GM18517 (cell line): ENCODE results near the gene CYB5RL.

Experiments
- ATAC-seq: cut with Tn5 transposase; IDR thresholded peaks from one replicate; pipeline ENCODE4 v1.9.1; 2021; ENCODE audit warnings: mild to moderate bottlenecking, moderate library complexity; ENCODE audit not compliant: unreplicated experiment

The CYB5RL gene

DNA sequence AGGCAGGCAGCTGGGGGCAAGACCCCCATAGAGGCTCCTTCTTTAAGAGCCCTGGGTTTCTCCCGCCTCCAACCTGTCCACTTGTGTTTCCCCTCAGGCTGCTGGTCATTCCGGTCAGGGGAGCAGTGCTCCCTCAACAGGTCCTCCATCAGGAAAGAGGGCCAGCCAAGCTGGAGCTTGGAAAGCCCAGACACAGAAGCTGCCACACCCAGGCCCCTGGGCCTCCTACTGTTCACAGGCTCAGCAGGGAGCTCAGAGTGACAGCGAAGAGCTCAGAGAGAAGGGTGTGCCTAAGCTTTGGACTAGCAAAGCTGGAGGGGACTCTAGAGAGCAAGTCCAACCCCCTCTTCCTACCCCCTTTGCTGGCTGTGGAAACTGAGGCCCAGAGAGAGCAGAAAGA, 36.8 kb downstream of the CYB5RL start:
- no peak for ATAC-seq

DNA sequence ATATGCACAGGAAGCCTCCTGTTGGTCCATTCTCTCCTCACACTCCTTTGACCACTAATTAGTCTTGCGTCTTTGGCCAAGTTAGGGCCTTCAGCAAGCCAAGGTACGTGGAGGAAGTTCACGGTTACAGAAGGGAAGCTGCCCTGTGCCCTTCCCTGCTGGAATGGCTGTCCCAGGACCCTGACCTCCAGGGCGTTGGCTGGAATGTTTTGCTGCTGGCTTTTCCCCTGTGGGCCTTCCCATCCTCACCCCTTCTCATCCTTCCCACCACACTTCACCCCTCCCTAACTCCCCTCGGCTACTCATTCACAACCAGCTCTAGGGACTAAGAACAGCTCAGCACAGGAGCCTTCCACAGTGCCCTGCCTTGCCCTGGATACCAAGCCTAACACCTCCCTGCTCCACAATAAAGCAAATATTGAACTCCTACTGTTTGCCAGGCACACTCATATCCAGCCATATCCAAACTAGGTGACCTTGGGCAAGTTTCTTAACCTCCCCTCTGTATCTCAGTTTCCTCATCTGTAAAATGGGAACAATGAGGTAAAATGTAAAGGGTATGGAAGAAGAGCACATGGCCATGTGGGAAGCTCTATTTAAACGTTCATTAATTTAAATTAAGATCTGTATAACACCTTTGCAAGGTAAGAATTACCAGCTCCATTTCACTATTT, 38.2 kb downstream of the CYB5RL start:
- no peak for ATAC-seq

DNA sequence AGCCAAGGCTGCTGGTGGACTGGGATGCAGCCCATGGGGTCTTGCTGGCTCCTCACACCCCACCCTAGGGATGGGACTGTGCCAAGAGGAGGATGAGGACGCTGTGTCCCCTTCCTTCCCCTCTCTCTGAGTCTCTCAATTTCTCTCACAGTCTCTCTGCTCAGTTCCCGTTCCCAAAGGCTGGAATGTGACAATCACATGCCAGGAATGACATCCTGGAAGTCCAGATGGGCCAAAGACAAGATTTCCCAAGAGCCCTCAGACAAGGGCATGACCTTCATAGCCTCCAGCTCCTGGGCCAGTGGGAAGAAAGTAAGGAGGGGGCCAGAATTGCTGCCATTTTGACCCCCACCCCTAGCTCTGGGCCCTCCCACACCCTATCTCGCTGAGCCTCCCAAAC, 39.5 kb downstream of the CYB5RL start:
- ATAC-seq = no peak

DNA sequence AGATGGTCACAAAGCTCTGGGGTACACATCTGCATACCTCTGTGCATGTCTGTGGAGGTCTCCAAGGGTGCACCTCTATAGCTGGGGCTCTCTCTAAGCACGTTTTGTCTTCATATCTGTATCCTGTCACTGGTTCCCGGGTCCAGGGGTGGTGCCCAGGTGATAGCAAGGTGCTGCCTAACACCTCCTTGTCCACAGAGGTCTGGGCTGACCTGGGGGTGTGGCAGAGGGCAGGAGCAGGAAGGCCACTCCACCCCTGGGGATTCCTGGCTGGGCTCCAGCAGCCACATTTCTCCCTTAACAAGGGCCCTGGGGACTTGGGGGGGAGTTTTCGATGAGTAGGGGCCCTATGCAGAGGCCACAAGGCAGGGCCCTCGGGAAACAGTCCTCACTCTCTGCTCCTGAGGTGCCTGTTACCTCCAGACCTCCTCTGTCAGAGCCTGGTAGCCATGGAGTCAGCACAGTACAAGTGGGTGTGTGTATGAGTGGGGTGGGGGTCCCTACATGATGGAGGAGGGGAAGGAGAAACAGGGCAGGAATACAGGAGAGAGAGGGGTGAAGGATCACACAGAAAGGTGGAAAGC, 40.0 kb downstream of the CYB5RL start:
- ATAC-seq = no peak

DNA sequence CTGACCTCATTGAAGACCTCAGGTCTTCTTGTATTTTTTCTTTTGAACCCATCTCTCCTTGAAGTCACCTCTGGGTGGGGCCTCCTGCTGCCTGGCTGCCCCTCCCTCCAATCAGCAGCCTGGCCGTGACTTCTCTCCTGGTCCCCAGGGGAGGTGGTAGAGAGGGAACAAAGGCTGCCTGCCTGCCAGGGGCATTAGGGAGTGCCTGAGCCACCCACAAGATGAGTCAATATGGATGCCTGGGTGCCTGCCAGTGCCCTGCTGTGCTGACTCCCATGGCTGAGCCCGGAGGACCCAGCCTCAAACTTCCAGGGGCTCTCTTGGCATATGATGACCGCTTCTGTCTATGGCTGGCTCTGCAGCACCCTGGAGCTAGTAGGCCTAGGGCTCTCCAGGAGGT, 41.8 kb downstream of the CYB5RL start:
- ATAC-seq = no peak

DNA sequence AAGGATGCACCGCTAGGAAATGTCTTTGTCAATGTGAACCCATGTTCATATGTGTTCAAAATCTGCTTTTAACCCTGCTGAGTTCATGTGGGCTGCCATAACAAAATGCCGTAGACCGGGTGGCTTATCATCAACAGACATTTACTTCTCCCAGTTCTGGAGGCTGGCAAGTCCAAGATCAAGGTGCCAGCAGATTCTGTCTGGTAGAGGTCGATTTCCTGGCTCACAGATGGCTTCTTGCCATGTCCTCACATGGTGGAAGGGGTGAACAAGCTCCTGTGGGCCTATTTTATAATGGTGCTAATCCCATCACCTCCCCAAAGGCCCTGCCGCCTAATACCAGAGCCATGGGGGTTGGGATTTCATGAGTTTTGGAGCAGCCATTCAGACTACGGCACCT, 42.4 kb downstream of the CYB5RL start:
- no peak for ATAC-seq

DNA sequence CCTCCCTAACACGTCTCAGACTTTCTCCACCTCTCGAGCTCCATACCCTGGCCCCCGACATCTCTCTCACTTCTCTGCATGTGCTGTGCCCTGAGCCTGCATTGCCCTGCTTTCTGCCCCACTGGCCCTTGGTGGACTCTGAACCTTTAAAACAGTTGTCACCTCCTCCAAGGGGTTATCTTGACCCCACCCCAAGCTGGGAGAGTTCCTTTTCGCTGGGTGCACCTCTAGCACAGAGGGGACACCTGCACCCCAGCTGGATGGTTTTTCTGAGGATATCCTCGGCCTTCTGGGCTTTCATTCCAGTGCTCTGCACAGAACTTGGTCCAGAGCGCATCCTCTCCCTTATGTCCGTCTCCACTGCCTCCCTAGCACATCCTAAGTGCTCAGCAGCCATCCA, 42.8 kb downstream of the CYB5RL start:
- ATAC-seq = no peak

DNA sequence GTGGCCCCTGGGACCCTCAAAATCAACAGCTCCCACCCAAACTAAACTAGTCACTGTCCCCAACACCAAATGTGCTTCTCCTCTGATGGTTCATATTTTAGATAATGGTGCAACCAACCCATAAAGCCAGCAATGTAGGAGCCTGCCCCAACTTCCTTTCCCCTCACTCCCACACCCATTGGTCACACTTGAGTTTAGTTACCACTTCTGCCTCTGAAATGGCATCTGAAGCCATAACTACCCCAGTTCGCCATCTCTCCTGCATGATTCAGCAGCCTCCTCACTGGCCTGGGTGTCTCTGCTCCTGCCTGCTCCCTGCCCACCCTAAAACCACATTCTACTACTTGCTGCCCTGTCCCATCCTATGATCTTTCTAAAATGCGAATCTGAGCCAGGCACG, 43.6 kb downstream of the CYB5RL start:
- ATAC-seq = no peak

DNA sequence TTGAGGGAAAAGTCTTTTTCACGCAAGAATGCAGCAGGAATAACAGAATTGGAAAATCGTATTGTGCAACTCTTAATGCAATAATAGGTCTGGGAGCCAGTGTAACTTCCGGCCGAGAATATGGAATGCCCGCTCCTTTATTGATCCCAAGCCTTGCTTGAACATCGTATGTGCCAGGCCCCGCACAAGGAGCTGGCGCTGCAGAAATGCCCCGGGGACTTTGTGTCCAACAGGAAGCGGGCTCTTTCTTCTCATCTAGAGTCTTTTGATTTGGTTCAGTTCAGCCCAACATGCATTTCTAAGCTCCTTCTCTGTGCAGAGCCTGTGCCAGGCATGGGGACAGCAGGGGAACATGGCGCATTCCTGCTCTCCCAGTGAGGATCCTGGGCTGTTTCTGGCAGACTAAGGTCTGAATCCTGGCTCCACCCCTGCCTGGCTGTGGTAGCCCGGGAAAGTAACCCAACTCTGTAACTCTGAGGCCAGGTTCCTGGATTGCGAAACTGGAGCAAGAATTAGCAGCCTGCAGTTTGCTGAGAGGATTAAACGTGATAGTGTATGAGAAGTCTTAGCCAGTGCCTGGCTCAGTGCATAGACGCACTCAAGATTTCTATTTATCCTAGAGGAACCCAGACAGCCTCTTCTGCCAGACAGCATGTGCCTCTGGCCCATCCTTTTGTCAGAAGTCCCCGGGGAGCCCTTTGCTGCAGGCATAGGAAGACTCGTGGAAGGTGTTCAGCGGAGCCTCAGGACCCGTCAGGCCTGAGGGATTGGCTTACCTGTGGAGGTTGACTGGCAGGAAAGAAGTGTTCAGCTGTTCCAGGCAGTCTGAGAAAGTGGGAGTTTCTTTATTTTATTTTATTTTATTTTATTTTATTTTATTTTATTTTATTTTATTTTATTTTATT, 46.0 kb downstream of the CYB5RL start:
- ATAC-seq = no peak

DNA sequence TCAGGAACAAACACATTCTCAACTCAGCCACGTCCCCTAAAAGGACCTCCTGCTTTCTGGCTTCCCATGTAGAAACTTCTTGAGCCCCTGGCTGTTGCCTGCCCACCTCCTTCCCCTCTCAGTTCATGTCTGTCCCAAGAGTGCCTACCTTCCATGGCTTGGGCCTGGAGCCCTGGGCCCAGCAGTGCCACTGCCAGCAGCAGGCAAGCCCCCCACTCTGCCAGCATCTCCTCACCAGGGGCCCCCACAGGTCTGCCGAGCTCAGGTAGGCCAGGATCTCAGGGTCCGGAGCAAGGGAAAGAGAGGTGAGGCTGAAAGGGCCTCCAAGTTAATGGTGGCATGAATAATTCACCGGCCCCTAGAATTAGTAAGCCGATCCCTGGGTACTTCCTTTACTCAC, 47.1 kb downstream of the CYB5RL start, which contains the start of gene CDCP2:
CDCP2 (minus strand) TSS at position 305 of the 400 bp plus-strand sequence; CDS start at position 227, 78 bp downstream.
- ATAC-seq = no peak

DNA sequence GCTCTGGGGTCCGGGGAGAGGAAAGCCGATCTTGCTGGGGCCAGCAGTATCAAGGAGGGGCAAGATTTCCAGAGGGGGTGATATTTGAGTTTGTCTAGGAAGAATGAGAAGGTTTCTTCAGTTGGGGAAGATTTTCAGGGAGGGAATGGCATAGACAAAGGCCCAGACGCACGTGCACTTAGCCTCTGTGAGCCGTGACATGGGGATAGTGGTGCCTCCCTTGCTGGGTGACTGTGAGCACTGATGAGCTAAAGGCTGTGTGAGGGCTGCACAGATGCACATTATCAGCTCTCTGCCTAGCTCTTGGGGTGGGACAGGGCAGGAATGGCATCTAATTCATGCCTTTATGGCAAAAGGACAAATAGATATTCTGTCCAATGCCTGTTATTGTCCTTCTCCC, 48.8 kb downstream of the CYB5RL start:
- ATAC-seq = no peak
